ENCODE data around the gene TLCD1.
A peak's percentile ranks its signal among the peaks of the same experiment; 100 is the strongest.

The TLCD1 gene

GRCh38 chr17:28747801-28748750 is 22.0 kb upstream of the TLCD1 start:
- DNase-seq, result no peak
- H3K4me3 ChIP-seq (ENCODE audit: low read depth in 1 of 2, low read length in 2 of 2), result no peak overlapping the region
- no peak overlapping the region for H3K9ac ChIP-seq (ENCODE audit: low read depth, low read length)
- peaks cover 64% of the 10 kb centered on the region for H3K36me3 ChIP-seq (ENCODE audit: insufficient read depth, low read length)
- no peak for ATAC-seq (ENCODE audit: insufficient read depth, low read depth)
- no peak overlapping the region for H3K27ac ChIP-seq (ENCODE audit: low read length)
- H3K79me2 ChIP-seq (ENCODE audit: insufficient read depth, low read length), result peaks cover 42% of the 10 kb centered on the region
- peaks cover 58% of the 10 kb centered on the region for H4K20me1 ChIP-seq (ENCODE audit: insufficient read depth, low read length)
- TF ChIP-seq CTCF (IDR thresholded peaks at IDR 0.05; ENCODE audit: borderline replicate concordance, extremely low read depth, low read length, poor library complexity, severe bottlenecking) (no peak), EZH2 (IDR thresholded peaks at IDR 0.05; ENCODE audit: borderline replicate concordance, low read depth, low read length, severe bottlenecking) (no peak)
- no peaks in the 10 kb centered on the region for H3K27me3 ChIP-seq (ENCODE audit: insufficient read depth, low read length, poor library complexity)
- H3K4me2 ChIP-seq (ENCODE audit: insufficient read depth, low read length), result no peak overlapping the region
- no peaks in the 10 kb centered on the region for H3K9me3 ChIP-seq (ENCODE audit: insufficient read depth, low read length, severe bottlenecking)
- no peak overlapping the region for H2AFZ ChIP-seq (ENCODE audit: low read depth, low read length)
- H3K4me1 ChIP-seq (ENCODE audit: insufficient read depth, low read length), result peaks cover 33% of the 10 kb centered on the region

GRCh38 chr17:28747051-28747691 is 21.1 kb upstream of the TLCD1 start:
- Histone ChIP-seq H2AFZ (ENCODE audit: low read depth, low read length) (no peak overlapping the region), H3K9me3 (ENCODE audit: insufficient read depth, low read length, severe bottlenecking) (no peaks in the 10 kb centered on the region), H3K36me3 (ENCODE audit: insufficient read depth, low read length) (peaks cover 62% of the 10 kb centered on the region), H3K4me1 (ENCODE audit: insufficient read depth, low read length) (peaks cover 36% of the 10 kb centered on the region), H3K27me3 (ENCODE audit: insufficient read depth, low read length, poor library complexity) (no peaks in the 10 kb centered on the region), H3K27ac (ENCODE audit: low read length) (no peak overlapping the region), H3K4me3 (ENCODE audit: low read depth in 1 of 2, low read length in 2 of 2) (no peak overlapping the region), H3K4me2 (ENCODE audit: insufficient read depth, low read length) (no peak overlapping the region; the same call in 1 of the 2 replicates), H3K79me2 (ENCODE audit: insufficient read depth, low read length) (peaks cover 42% of the 10 kb centered on the region), H4K20me1 (ENCODE audit: insufficient read depth, low read length) (peaks cover 58% of the 10 kb centered on the region), H3K9ac (ENCODE audit: low read depth, low read length) (no peak overlapping the region)
- ATAC-seq (ENCODE audit: insufficient read depth, low read depth), result no peak
- TF ChIP-seq CTCF (IDR thresholded peaks at IDR 0.05; ENCODE audit: borderline replicate concordance, extremely low read depth, low read length, poor library complexity, severe bottlenecking) (no peak), EZH2 (IDR thresholded peaks at IDR 0.05; ENCODE audit: borderline replicate concordance, low read depth, low read length, severe bottlenecking) (no peak)
- no peak for DNase-seq

GRCh38 chr17:28746611-28747050 is 20.6 kb upstream of the TLCD1 start:
- H3K9ac ChIP-seq (ENCODE audit: low read depth, low read length), result peak overlapping the region; percentile 67; the same call in 1 of the 2 replicates
- H3K27me3 ChIP-seq (ENCODE audit: insufficient read depth, low read length, poor library complexity), result no peaks in the 10 kb centered on the region
- peak overlapping the region; percentile 93; the same call in 1 of the 2 replicates for H3K4me2 ChIP-seq (ENCODE audit: insufficient read depth, low read length)
- no peaks in the 10 kb centered on the region for H3K9me3 ChIP-seq (ENCODE audit: insufficient read depth, low read length, severe bottlenecking)
- H4K20me1 ChIP-seq (ENCODE audit: insufficient read depth, low read length), result peaks cover 57% of the 10 kb centered on the region
- no peak overlapping the region for H3K4me3 ChIP-seq (ENCODE audit: low read depth in 1 of 2, low read length in 2 of 2)
- TF ChIP-seq EZH2 (IDR thresholded peaks at IDR 0.05; ENCODE audit: borderline replicate concordance, low read depth, low read length, severe bottlenecking), result no peak
- no peak for TF ChIP-seq CTCF (IDR thresholded peaks at IDR 0.05; ENCODE audit: borderline replicate concordance, extremely low read depth, low read length, poor library complexity, severe bottlenecking)
- no peak overlapping the region for H2AFZ ChIP-seq (ENCODE audit: low read depth, low read length)
- H3K79me2 ChIP-seq (ENCODE audit: insufficient read depth, low read length), result peaks cover 42% of the 10 kb centered on the region
- H3K27ac ChIP-seq (ENCODE audit: low read length), result no peak overlapping the region
- peaks cover 36% of the 10 kb centered on the region for H3K4me1 ChIP-seq (ENCODE audit: insufficient read depth, low read length)
- peaks cover 58% of the 10 kb centered on the region for H3K36me3 ChIP-seq (ENCODE audit: insufficient read depth, low read length)
- no peak for ATAC-seq (ENCODE audit: insufficient read depth, low read depth)
- no peak for DNase-seq
